ENCODE results near the gene ZNF236.

The ZNF236 gene

DNA sequence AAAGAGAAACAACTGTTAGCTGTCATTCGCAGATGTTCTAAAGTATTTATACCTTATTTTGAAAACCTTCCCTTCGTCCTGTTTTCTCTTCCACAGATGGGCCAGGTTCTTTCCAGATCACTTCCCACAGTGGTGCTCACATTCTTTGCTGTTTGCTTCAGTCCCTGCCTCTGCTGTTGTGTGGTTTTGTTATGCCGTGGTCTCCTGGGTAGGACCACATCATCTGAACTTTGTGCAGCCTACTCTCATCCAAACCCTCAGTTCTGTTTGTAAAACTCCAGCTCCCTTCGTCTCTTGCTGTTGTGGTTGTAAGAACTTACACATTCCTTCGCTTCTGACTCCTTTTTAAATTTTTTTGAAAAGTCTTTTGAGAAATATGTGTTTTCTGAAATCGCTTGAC is 38.1 kb downstream of the ZNF236 start:
- H3K27ac ChIP-seq: no peak overlapping the region
- TF ChIP-seq ZFX (IDR thresholded peaks at IDR 0.05; ENCODE audit: borderline replicate concordance): no peak
- TF ChIP-seq, protein P1, sequence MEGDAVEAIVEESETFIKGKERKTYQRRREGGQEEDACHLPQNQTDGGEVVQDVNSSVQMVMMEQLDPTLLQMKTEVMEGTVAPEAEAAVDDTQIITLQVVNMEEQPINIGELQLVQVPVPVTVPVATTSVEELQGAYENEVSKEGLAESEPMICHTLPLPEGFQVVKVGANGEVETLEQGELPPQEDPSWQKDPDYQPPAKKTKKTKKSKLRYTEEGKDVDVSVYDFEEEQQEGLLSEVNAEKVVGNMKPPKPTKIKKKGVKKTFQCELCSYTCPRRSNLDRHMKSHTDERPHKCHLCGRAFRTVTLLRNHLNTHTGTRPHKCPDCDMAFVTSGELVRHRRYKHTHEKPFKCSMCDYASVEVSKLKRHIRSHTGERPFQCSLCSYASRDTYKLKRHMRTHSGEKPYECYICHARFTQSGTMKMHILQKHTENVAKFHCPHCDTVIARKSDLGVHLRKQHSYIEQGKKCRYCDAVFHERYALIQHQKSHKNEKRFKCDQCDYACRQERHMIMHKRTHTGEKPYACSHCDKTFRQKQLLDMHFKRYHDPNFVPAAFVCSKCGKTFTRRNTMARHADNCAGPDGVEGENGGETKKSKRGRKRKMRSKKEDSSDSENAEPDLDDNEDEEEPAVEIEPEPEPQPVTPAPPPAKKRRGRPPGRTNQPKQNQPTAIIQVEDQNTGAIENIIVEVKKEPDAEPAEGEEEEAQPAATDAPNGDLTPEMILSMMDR (IDR thresholded peaks at IDR 0.05): no peak

DNA sequence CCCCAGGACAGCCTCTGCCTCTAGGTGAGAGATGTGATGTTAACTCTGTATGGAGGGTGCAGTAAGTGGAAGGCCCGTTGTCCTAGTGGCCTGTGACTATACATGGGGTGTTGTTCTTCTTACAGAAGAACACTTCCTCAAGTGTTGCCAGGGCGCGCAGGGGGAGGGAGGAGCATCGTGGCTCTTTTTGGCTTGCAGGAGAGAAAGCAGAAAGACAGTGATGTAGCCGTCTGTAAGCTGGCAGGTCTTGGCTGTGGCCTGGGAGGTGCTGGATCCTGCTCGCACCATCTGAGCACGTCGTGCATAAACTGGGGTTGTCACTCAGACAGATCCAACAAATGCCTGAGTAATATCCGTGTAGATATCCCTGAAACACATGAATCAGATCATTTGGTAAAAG is 44.3 kb downstream of the ZNF236 start:
- no peak overlapping the region for H3K27ac ChIP-seq

DNA sequence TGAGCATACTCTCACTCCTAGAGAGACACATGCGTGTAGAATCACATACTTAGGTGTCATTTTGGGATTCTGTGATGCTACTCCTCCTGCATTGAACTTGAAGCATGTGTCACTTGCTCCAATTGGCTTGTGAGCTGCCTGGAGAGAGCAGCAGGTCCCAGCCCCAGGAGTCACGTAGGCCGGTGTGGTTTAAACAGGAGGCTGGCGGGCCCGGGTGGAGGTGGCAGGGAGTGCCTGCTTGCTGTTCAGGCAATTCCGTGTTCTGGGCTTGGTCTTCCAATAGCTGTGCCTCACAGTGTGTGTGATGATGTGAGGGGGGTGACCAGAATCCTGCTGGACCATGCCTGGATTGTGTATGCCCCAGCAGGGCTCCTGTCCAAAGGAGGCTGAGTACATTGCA is 51.0 kb downstream of the ZNF236 start:
- H3K27ac ChIP-seq: no peak overlapping the region
- no peak for TF ChIP-seq ZFX (IDR thresholded peaks at IDR 0.05; ENCODE audit: borderline replicate concordance)
- TF ChIP-seq, protein P1 (IDR thresholded peaks at IDR 0.05): no peak

More for the DNA sequence above, 44.3 kb downstream of the ZNF236 start:
- TF ChIP-seq, protein P1 (IDR thresholded peaks at IDR 0.05): no peak
- no peak for TF ChIP-seq ZFX (IDR thresholded peaks at IDR 0.05; ENCODE audit: borderline replicate concordance)

DNA sequence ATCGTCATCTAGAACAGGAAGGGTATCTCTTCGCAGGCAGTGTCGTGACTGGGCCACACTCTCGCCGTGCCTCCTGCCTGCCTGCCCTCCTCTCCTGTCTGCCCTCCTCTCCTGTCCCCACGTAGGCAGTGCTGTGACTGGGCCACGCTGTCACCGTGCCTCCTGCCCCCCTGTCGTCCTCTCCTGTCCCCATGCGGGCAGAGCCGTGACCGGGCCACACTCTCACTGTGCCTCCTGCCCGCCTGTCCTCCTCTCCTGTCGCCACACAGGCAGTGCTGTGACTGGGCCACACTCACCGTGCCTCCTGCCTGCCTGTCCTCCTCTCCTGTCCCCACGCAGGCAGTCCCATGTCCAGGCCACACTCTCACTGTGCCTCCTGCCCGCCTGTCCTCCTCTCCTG is 51.4 kb downstream of the ZNF236 start:
- TF ChIP-seq ZFX (IDR thresholded peaks at IDR 0.05; ENCODE audit: borderline replicate concordance): no peak
- TF ChIP-seq, protein P1 (IDR thresholded peaks at IDR 0.05): no peak

DNA sequence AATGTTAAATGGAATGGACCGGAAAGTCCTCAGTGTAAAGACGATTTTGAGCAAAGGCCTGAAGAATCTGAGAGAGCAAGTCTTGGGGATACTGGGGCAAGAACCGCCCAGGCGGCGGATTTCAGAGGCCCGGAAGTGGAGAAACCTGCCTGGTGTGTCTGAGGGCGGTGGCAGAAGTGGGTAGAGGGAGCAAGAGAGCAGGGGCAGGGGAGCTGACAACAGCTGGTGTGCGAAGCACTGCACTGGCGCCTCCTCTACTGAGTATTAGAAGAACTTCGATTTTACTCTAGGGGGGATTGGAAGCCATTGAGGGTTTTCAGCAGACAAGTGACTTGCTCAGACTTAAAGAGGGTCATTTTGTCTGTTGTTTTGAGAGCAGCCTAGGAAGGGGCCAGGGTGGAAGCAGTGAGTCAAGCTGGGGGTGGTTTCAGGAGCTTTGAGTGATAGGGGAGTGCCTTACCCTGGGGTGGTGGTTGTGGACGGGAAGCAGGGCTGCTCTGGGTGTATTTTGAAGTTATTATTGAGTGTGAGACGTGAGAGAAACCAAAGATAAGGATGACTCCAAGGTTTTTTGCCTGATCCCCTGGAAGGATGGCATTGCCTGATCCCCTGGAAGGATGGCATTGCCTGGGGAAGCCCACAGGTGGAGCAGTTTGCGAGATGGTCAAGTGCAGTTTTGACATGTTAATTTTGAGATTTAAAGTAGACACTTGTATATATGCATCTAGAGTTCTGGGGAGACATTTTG is 52.5 kb downstream of the ZNF236 start:
- TF ChIP-seq, protein P1 (IDR thresholded peaks at IDR 0.05): no peak
- TF ChIP-seq ZFX (IDR thresholded peaks at IDR 0.05; ENCODE audit: borderline replicate concordance): no peak

More for the DNA sequence above, 51.4 kb downstream of the ZNF236 start:
- H3K27ac ChIP-seq: no peak overlapping the region

DNA sequence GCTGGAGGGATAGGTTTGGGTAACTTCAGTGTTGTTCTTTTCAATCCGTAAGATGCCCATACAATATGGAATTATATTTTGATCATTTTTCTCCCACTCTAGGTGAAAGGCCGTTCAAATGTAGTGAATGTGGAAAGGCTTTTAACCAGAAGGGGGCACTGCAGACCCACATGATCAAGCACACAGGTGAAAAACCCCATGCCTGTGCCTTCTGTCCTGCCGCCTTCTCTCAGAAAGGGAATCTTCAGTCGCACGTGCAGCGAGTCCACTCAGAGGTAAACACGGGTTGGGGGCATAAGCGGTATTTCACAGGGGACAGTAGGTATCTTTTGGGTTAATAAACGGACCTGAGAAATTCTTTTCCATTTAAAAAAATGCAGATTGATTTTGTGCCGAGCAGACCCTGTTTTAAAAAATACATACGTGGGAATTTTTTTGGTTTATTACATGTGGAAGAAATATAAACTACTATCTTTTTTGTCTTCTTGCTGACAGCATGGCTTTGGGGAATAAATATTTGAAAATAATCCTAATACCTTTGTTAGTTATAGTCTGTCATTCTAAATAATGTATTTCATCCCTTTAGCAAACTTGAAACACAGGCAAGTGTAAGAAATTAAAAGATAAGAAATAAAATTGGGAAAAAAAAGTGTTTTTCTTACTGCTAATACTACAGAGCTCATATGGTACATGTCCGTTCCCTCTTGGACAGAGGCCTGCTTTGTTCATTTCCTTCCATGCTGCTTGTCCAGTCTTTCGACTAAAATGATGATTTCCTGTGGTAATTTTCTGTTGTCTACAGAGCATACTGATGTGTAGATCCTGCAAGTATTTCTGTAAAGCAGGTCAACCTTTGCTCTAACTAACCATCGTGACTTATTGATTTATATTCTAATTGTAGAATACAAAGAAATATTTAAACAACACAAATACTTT is 53.3 kb downstream of the ZNF236 start:
- TF ChIP-seq, protein P1 (IDR thresholded peaks at IDR 0.05): peak; percentile 85
- no peak for TF ChIP-seq ZFX (IDR thresholded peaks at IDR 0.05; ENCODE audit: borderline replicate concordance)
- no peak overlapping the region for H3K27ac ChIP-seq

More for the DNA sequence above, 52.5 kb downstream of the ZNF236 start:
- H3K27ac ChIP-seq: no peak overlapping the region

All from 22Rv1 (cell line).